Measurements from ENCODE around the gene PLCL2. TPM values are rescaled to one million over a fixed set of nuclear protein-coding genes. Genes with fewer than 3 reads are reported as not detected.

PLCL2 gene
- total RNA-seq, 1 experiment from 2014 or later, result 32.1 TPM

DNA sequence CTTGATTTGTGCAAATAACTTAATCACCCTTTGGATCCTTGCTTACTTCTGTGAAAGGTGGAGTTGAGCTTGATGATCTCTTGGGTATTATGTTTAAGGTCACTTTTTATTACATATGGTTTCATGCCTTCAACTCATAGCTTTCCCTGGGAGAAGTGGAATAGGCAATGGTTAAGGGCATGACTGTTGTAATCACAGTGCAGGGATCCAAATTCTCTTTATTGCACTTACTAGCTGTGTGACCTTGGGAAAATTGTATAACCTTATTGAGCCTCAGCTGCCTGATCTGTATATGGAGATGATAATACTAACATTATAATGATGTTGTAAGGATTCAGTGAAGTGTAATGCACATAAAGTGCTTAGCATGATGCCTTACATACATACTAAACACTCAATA lies 59.1 kb downstream of the PLCL2 start:
- Histone ChIP-seq H3K4me1 (ENCODE audit: insufficient read depth, low read length) (no peaks in the 10 kb centered on the region), H3K23ac (ENCODE audit: insufficient read length, low read depth, low read length) (no peak overlapping the region), H3K23me2 (ENCODE audit: insufficient read length, low read depth, low read length, poor library complexity, severe bottlenecking) (no peaks in the 10 kb centered on the region), H2BK5ac (ENCODE audit: insufficient read length, low read length) (no peak overlapping the region), H3K56ac (ENCODE audit: insufficient read length, low read depth, low read length) (no peak overlapping the region), H2AK5ac (ENCODE audit: insufficient read length, low read length) (no peak overlapping the region), H3K4me2 (ENCODE audit: insufficient read depth, insufficient read length, low read length) (no peak overlapping the region), H4K91ac (ENCODE audit: insufficient read length, low read depth, low read length) (no peak overlapping the region), H3T11ph (ENCODE audit: low read length) (no peak overlapping the region), H3K27me3 (ENCODE audit: insufficient read depth, low read length) (no peaks in the 10 kb centered on the region), H4K20me1 (ENCODE audit: control insufficient read depth, insufficient read depth, insufficient read length) (no peaks in the 10 kb centered on the region), H4K8ac (replicated peaks; ENCODE audit: insufficient read length, low read depth, low read length) (no peak overlapping the region), H2BK12ac (ENCODE audit: insufficient read length, low read depth, low read length) (no peak overlapping the region), H2BK15ac (ENCODE audit: low read depth, low read length) (no peak overlapping the region), H3K27ac (ENCODE audit: insufficient read length, low read depth, low read length) (no peak overlapping the region), H3K18ac (ENCODE audit: insufficient read length, low read depth, low read length) (no peak overlapping the region), H3K9ac (ENCODE audit: extremely low read depth, insufficient read length, low read length) (no peak overlapping the region), H2BK120ac (ENCODE audit: low read depth, low read length, poor library complexity, severe bottlenecking) (no peak overlapping the region), H4K5ac (ENCODE audit: insufficient read length, low read depth, low read length) (no peak overlapping the region), H3K9me3 (ENCODE audit: control insufficient read depth, low read depth, low read length) (no peaks in the 10 kb centered on the region), H3K79me2 (ENCODE audit: insufficient read depth, low read length) (no peaks in the 10 kb centered on the region), H3K14ac (ENCODE audit: insufficient read depth, low read length) (no peak overlapping the region), H2AFZ (ENCODE audit: low read length) (no peak overlapping the region), H2BK20ac (ENCODE audit: low read depth, low read length, poor library complexity, severe bottlenecking) (no peak overlapping the region), H3K79me1 (ENCODE audit: insufficient read depth, low read depth, low read length, poor library complexity, severe bottlenecking) (no peaks in the 10 kb centered on the region), H3K4ac (ENCODE audit: low read depth, low read length) (no peak overlapping the region)
- Mint-ChIP-seq H3K4me1 (peaks cover 25% of the 10 kb centered on the region in 2 experiments), H3K36me3 (ENCODE audit: insufficient read depth in 1 of 3, low read depth in 3 of 3) (no peaks in the 10 kb centered on the region; a peak in 1 of 7 replicates), H3K27me3 (ENCODE audit: low read depth) (no peaks in the 10 kb centered on the region), H3K9me3 (no peaks in the 10 kb centered on the region), H3K27ac (no peak overlapping the region), H3K4me3 (no peak overlapping the region)
- DNase-seq, result no peak
- TF ChIP-seq, protein P1, sequence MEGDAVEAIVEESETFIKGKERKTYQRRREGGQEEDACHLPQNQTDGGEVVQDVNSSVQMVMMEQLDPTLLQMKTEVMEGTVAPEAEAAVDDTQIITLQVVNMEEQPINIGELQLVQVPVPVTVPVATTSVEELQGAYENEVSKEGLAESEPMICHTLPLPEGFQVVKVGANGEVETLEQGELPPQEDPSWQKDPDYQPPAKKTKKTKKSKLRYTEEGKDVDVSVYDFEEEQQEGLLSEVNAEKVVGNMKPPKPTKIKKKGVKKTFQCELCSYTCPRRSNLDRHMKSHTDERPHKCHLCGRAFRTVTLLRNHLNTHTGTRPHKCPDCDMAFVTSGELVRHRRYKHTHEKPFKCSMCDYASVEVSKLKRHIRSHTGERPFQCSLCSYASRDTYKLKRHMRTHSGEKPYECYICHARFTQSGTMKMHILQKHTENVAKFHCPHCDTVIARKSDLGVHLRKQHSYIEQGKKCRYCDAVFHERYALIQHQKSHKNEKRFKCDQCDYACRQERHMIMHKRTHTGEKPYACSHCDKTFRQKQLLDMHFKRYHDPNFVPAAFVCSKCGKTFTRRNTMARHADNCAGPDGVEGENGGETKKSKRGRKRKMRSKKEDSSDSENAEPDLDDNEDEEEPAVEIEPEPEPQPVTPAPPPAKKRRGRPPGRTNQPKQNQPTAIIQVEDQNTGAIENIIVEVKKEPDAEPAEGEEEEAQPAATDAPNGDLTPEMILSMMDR (conservative IDR thresholded peaks at IDR 0.05), result no peak
